HepG2 (cell line): Measurements from ENCODE around the gene HOXA6. TPM values are rescaled to one million over a fixed set of nuclear protein-coding genes. Genes with fewer than 3 reads are reported as not detected.

Experiments used
- ATAC-seq: fragments of 200-7000 bp; cut with Tn5 transposase; 3 replicates; pipeline ENCODE4 v1.9.1; 2020; ENCODE audit warnings: mild to moderate bottlenecking, moderate library complexity
- BruUV-seq: library from RNA; stranded (reverse); fragments of 400-500 nt; replicated peaks from 2 replicates; lab custom pipeline; 2021; lab: Mats Ljungman, UMichigan
- CTCF ChIA-PET: fragments of 300-600 bp; formaldehyde crosslinking; extraction: SDS; loops from one replicate; lab custom pipeline; 2021; ENCODE audit warnings: low total read pairs, inconsistent platforms, low intra/inter-chr PET ratio; lab: Yijun Ruan, JAX
- POLR2A ChIA-PET: fragments of 350-600 bp; sonication (Branson Sonifier 250); formaldehyde crosslinking; loops from one replicate; lab custom pipeline; 2020; ENCODE audit warnings: antibody characterized with exemption, inconsistent platforms; lab: Yijun Ruan, JAX
- DNase-seq: peaks from one replicate; pipeline ENCODE4 v3.0.0-alpha.2; 2015; ENCODE audit warnings: low spot score
- FAIRE-seq: peaks from 3 replicates; lab custom pipeline; 2011; peaks lifted over from hg19 to GRCh38; lab: Jason Lieb, UNC
- H2AFZ ChIP-seq: one replicate; pipeline ENCODE4 v1.6.1; 2011; ENCODE audit warnings: low read length, inconsistent platforms
- H3K27ac ChIP-seq: fragments of 300-600 bp; 3 replicates; pipeline ENCODE4 v1.8.0; 2011; ENCODE audit warnings: mixed run types, mild to moderate bottlenecking, mixed read lengths, low read length, inconsistent platforms; ENCODE audit not compliant: insufficient read depth; ENCODE audit errors: extremely low read length
- H3K27me3 ChIP-seq, 2 experiments: fragments of 200-600 bp in 1 of 2; 2 replicates in 1 of 2; 3 replicates in 1 of 2; pipeline versions ENCODE4 v1.6.0 to v1.8.0; 2011; ENCODE audit warnings: low read length in 2 of 2, mild to moderate bottlenecking in 2 of 2, moderate library complexity in 2 of 2, inconsistent platforms in 1 of 2; ENCODE audit not compliant: insufficient read depth in 2 of 2, control insufficient read depth in 1 of 2
- H3K36me3 ChIP-seq, 2 experiments: fragments of 200-600 bp in 1 of 2; replicated peaks in 1 of 2; 2 replicates in 1 of 2; 3 replicates in 1 of 2; pipeline versions ENCODE4 v1.5.1 to v1.8.0; 2011; ENCODE audit warnings: low read length in 2 of 2, inconsistent platforms in 1 of 2; ENCODE audit not compliant: insufficient read depth in 2 of 2, control insufficient read depth in 1 of 2
- H3K4me1 ChIP-seq: 2 replicates; pipeline ENCODE4 v1.5.1; 2012; ENCODE audit warnings: low read length, inconsistent platforms; ENCODE audit not compliant: insufficient read depth
- H3K4me2 ChIP-seq: 2 replicates; pipeline ENCODE4 v1.6.0; 2011; ENCODE audit warnings: low read depth, low read length, inconsistent platforms
- H3K4me3 ChIP-seq, 3 experiments: fragments of 200-600 bp in 1 of 3; sonication (generic), shearing (Covaris generic) in 1 of 3; replicated peaks in 1 of 3; 2 replicates each; pipeline ENCODE4 v1.5.1; 2011 to 2016; ENCODE audit warnings: low read length in 3 of 3, inconsistent platforms in 2 of 3, low read depth in 2 of 3, mild to moderate bottlenecking in 2 of 3, control low read depth in 1 of 3, mixed read lengths in 1 of 3; ENCODE audit not compliant: insufficient read depth in 1 of 3
- H3K79me2 ChIP-seq: one replicate; pipeline ENCODE4 v1.6.1; 2011; ENCODE audit warnings: low read length, inconsistent platforms; ENCODE audit not compliant: insufficient read depth
- H3K9ac ChIP-seq: 2 replicates; pipeline ENCODE4 v1.6.0; 2011; ENCODE audit warnings: mild to moderate bottlenecking, low read depth, low read length, inconsistent platforms; ENCODE audit not compliant: insufficient read depth
- H3K9me3 ChIP-seq: 2 replicates; pipeline ENCODE4 v1.5.1; 2012; ENCODE audit warnings: mild to moderate bottlenecking, low read length
- H4K20me1 ChIP-seq: 2 replicates; pipeline ENCODE4 v1.6.0; 2011; ENCODE audit warnings: inconsistent platforms, mild to moderate bottlenecking, low read length, moderate library complexity; ENCODE audit not compliant: insufficient read depth
- FOXP4 ChIP-seq: sonication (generic); formaldehyde crosslinking; IDR thresholded peaks from 2 replicates; pipeline ENCODE4 v1.4.0; 2020; ENCODE audit warnings: missing genetic modification reagents
- JARID2 ChIP-seq: sonication (generic); formaldehyde crosslinking; IDR thresholded peaks from 2 replicates; pipeline ENCODE4 v1.8.1; 2023; ENCODE audit warnings: missing genetic modification reagents, inconsistent platforms; ENCODE audit not compliant: insufficient replicate concordance
- MXI1 ChIP-seq: IDR thresholded peaks from 3 replicates; pipeline ENCODE4 v1.6.1; 2012; ENCODE audit warnings: low read depth, low read length, inconsistent platforms, borderline replicate concordance
- MYPOP ChIP-seq: sonication (generic); formaldehyde crosslinking; IDR thresholded peaks from 2 replicates; pipeline ENCODE4 v1.8.1; 2023; ENCODE audit warnings: mild to moderate bottlenecking, moderate library complexity, missing genetic modification reagents
- U2AF2 ChIP-seq: fragments of 200-400 bp; formaldehyde crosslinking; IDR thresholded peaks from 2 replicates; pipeline ENCODE4 v1.6.1; 2017; ENCODE audit warnings: low read depth, mild to moderate bottlenecking, low read length
- ZNF629 ChIP-seq: sonication (generic); formaldehyde crosslinking; conservative IDR thresholded peaks from 2 replicates; pipeline ENCODE4 v1.5.0; 2020; ENCODE audit warnings: missing genetic modification reagents
- ZSCAN21 ChIP-seq: sonication (generic); formaldehyde crosslinking; IDR thresholded peaks from 2 replicates; pipeline ENCODE4 v1.8.0; 2022; ENCODE audit warnings: mild to moderate bottlenecking, missing genetic modification reagents, moderate library complexity, borderline replicate concordance
- WGBS: methylation state at CpG from one replicate; pipeline ENCODE4 v1.1.6; 2017; ENCODE audit warnings: low lambda C conversion rate; 5-methylcytosine and 5-hydroxymethylcytosine counted together
- in situ Hi-C: cut with HindIII; loops from 2 replicates; pipeline ENCODE4 v1.10.0; 2017; ENCODE audit warnings: low pct_unique_long_range_greater_than_20kb; ENCODE audit not compliant: extremely low pct_ligation_motif_present
- intact Hi-C: fragments of 100-400 bp; cut with micrococcal nuclease; formaldehyde crosslinking; loops from one replicate; pipeline ENCODE4 v1.10.0; 2022; ENCODE audit not compliant: unreplicated experiment
- polyA plus RNA-seq, 8 experiments: library from polyadenylated mRNA; depleted of rRNA in 3 of 8; stranded (reverse) in 7 of 8; unstranded in 1 of 8; fragments of >200 nt; fragmentation: Illumina TruSeq in 4 of 8; extraction: Trizol in 4 of 8; gene quantifications; 2 replicates each; pipeline versions ENCODE4 v1.2.1 to v1.2.3, GENCODE V29; 2011 to 2016; ENCODE audit warnings: low read depth in 4 of 8, missing spikeins in 1 of 8, mixed read lengths in 1 of 8; ENCODE audit not compliant: insufficient read depth in 1 of 8
- total RNA-seq, 5 experiments: library from RNA; depleted of rRNA; stranded (reverse); fragments of >200 nt; fragmentation: Illumina TruSeq; extraction: Trizol; gene quantifications; 2 replicates each; pipeline ENCODE4 v1.2.3, GENCODE V29; 2016; ENCODE audit warnings: low read depth in 1 of 5
- TF ChIP-seq, protein P1 (sequence below): sonication (generic); formaldehyde crosslinking; IDR thresholded peaks from 2 replicates; pipeline ENCODE4 v1.4.0; 2020; ENCODE audit warnings: missing genetic modification reagents
- TF ChIP-seq, protein P2 (sequence below), 2 experiments: sonication (generic) in 1 of 2; formaldehyde crosslinking in 1 of 2; IDR thresholded peaks; 2 replicates each; pipeline versions ENCODE4 v1.6.1 to v1.9.0; 2014 to 2022; ENCODE audit warnings: antibody characterized with exemption in 1 of 2, borderline replicate concordance in 1 of 2, inconsistent platforms in 1 of 2, low read depth in 1 of 2, missing genetic modification reagents in 1 of 2
- TF ChIP-seq, protein P3 (sequence below): sonication (generic); formaldehyde crosslinking; IDR thresholded peaks from 2 replicates; pipeline ENCODE4 v1.4.0; 2020; ENCODE audit warnings: missing genetic modification reagents, mild to moderate bottlenecking, borderline replicate concordance

The HOXA6 gene
- total and polyA plus RNA-seq, 2 of the 13 experiments (the other 11 are each of a cell fraction or from before 2014, with no cell fraction given), result 1.3 to 1.5 TPM

- intact Hi-C loops, result no loop called here
- peaks cover 27 to 90% of the 10 kb centered on the region in 2 experiments for H3K27me3 ChIP-seq
- BruUV-seq, result no TSS peak
- no peak for TF ChIP-seq ZNF629
- TF ChIP-seq MXI1, result no peak
- TF ChIP-seq, protein P1, sequence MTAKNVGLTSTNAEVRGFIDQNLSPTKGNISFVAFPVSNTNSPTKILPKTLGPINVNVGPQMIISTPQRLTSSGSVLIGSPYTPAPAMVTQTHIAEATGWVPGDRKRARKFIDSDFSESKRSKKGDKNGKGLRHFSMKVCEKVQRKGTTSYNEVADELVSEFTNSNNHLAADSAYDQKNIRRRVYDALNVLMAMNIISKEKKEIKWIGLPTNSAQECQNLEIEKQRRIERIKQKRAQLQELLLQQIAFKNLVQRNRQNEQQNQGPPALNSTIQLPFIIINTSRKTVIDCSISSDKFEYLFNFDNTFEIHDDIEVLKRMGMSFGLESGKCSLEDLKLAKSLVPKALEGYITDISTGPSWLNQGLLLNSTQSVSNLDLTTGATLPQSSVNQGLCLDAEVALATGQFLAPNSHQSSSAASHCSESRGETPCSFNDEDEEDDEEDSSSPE (CRISPR knock-in tag), result no peak
- TF ChIP-seq FOXP4, result no peak
- TF ChIP-seq, protein P2, sequence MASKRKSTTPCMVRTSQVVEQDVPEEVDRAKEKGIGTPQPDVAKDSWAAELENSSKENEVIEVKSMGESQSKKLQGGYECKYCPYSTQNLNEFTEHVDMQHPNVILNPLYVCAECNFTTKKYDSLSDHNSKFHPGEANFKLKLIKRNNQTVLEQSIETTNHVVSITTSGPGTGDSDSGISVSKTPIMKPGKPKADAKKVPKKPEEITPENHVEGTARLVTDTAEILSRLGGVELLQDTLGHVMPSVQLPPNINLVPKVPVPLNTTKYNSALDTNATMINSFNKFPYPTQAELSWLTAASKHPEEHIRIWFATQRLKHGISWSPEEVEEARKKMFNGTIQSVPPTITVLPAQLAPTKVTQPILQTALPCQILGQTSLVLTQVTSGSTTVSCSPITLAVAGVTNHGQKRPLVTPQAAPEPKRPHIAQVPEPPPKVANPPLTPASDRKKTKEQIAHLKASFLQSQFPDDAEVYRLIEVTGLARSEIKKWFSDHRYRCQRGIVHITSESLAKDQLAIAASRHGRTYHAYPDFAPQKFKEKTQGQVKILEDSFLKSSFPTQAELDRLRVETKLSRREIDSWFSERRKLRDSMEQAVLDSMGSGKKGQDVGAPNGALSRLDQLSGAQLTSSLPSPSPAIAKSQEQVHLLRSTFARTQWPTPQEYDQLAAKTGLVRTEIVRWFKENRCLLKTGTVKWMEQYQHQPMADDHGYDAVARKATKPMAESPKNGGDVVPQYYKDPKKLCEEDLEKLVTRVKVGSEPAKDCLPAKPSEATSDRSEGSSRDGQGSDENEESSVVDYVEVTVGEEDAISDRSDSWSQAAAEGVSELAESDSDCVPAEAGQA (IDR thresholded peaks at IDR 0.05; ENCODE audit: low read depth), result no peak
- TF ChIP-seq, protein P2 (CRISPR knock-in tag; IDR thresholded peaks at IDR 0.05; ENCODE audit: borderline replicate concordance), result no peak
- no peak for TF ChIP-seq MYPOP (CRISPR knock-in tag)
- no peak for TF ChIP-seq JARID2 (CRISPR knock-in tag)
- TF ChIP-seq, protein P3, sequence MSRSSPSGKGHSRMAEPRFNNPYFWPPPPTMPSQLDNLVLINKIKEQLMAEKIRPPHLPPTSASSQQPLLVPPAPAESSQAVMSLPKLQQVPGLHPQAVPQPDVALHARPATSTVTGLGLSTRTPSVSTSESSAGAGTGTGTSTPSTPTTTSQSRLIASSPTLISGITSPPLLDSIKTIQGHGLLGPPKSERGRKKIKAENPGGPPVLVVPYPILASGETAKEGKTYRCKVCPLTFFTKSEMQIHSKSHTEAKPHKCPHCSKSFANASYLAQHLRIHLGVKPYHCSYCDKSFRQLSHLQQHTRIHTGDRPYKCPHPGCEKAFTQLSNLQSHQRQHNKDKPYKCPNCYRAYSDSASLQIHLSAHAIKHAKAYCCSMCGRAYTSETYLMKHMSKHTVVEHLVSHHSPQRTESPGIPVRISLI (CRISPR knock-in tag), result no peak
- TF ChIP-seq ZSCAN21 (CRISPR knock-in tag), result no peak
- no peak for TF ChIP-seq U2AF2
Observed at GRCh38 chr7:27182285-27182841, 34.8 kb upstream of the HOXA6 start.

More at GRCh38 chr7:27182285-27182841, 34.8 kb upstream of the HOXA6 start:
- H3K9ac ChIP-seq, result no peak overlapping the region
- DNase-seq, result no peak
- peaks cover 38% of the 10 kb centered on the region for H3K4me1 ChIP-seq
- H3K9me3 ChIP-seq, result no peaks in the 10 kb centered on the region
- no peak overlapping the region for H2AFZ ChIP-seq
- ChIA-PET CTCF (no interaction called here), POLR2A (no interaction called here)
- FAIRE-seq, result no peak
- H3K79me2 ChIP-seq, result no peaks in the 10 kb centered on the region
- peaks cover 6% of the 10 kb centered on the region; the same call in 1 of the 2 replicates for H4K20me1 ChIP-seq
- no peak overlapping the region for H3K4me2 ChIP-seq
- in situ Hi-C loops, result no loop called here
- WGBS, result 53% methylated on average over 3 of the region's 4 CpGs
- no peak overlapping the region for H3K4me3 ChIP-seq
- no peaks in the 10 kb centered on the region for H3K36me3 ChIP-seq
- H3K27ac ChIP-seq, result no peak overlapping the region
- ATAC-seq, result no peak
